Stimulated activated CD4-positive, alpha-beta T cell treated with anti-CD3 and anti-CD28 coated beads, Interleukin-12 subunit alpha, Interleukin-12 subunit beta, amount 100 ng/mL, for 24 hours (primary cell): Measurements from ENCODE around the gene UBE3C.
A peak's percentile ranks its signal among the peaks of the same experiment; 100 is the strongest.
"Not testable (repeated sequence)": the region's sequence is repeated elsewhere in the genome, so short reads cannot be mapped to it uniquely, and the experiment has no call there.

Experiments used
- DNase-seq, 2 experiments: peaks; one replicate each; pipeline ENCODE4 v3.0.0-alpha.2; 2020; ENCODE audit warnings: low read depth in 2 of 2

UBE3C gene

GRCh38 chr7:157138424-157139110 is at the start of gene UBE3C:
Gene UBE3C (plus strand): TSS chr7:157138926. CDS start chr7:157139273, 347 bp downstream.
- DNase-seq = peak; percentile 83 to 84

DNA sequence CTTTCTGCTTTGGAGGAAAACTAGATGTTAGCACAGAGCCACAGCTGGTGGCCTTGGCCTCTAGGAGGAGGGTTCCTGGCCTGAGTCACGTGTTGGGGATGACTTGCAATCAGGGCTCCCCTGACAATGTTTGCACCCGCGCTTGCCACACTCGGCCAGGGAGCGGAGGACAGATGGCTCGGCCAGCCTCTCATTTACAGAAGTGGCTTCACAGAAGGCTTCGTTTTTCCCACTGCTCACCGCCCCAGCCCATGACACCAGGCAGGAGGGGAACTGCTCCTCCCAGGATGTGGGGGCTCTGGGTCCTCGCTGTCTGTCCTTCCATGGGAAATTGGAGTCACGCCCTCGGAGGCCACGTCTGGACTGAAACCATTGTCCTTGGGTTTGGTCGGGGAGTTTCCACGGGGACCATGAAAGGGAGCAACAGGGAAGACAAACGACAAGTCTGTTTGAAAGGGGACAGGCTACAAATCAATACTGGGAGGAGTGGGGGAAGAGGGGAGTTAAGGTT is 49.6 kb upstream of the UBE3C start:
- no peak for DNase-seq

DNA sequence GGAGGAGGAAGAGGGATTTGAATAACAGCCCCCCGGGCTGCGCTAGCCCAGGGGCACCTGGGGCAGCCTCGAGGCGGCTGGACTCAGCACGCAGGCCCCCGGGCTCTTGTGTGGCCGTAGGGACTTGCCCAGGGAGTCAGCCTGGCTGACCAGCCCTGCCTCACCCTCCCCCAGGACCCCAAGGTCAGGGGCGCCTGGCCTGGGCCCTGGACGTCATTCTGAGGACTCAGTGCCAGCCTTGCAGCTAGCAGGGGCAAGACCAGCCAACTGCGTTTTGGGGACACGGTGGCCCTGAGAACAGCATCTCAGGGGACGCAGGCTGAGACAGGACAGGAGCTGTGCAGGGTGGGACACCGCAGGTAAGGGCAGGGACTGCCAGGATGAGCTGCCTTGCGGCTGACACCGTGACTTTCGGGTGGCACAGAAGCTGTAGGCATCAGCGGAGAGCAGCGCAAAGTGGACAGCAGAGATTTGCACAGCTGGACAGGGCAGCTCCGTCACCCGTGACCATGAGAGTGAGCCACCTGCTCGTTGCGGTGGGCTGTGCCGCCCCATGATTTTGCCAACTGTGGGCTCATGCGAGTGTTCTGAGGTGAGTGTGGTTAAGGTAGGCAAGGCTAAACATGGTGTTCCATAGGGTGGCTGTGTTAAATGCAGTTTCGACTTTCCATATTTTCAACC is 48.1 kb upstream of the UBE3C start:
- no peak for DNase-seq

- no peak for DNase-seq
Observed at GRCh38 chr7:157096286-157097055, 42.3 kb upstream of the UBE3C start.

GRCh38 chr7:157097056-157097329 is 41.7 kb upstream of the UBE3C start:
- DNase-seq = no peak

DNA sequence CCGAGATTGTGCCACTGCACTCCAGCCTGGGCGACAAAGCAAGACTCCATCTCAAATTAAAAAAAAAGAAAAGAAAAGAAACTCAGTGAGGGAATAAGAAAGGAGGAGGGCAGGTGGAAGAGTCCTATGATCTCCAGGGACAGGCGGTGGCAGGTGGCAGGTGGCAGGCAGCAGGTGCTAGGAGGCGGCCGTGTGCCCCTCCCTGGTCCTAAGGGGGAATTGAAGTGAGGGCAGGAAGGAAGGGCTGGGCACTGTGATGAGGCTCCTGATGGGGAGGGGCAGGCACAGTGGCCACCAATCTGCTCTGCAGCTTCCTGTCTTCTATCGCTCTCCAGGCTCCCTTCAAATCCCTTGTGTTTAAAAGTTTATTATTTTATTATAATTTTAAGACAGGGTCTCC is 41.2 kb upstream of the UBE3C start:
- no peak for DNase-seq

DNA sequence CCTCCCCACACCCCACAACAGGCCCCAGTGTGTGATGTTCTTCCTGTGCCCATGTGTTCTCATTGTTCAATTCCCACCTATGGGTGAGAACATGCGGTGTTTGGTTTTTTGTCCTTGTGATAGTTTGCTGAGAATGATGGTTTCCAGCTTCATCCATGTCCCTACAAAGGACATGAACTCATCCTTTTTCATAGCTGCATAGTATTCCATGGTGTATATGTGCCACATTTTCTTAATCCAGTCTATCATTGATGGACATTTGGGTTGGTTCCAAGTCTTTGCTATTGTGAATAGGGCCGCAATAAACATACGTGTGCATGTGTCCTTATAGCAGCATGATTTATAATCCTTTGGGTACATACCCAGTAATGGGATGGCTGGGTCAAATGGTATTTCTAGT is 38.7 kb upstream of the UBE3C start:
- not testable (repeated sequence) for DNase-seq

GRCh38 chr7:157103641-157104040 is 35.1 kb upstream of the UBE3C start:
- DNase-seq = not testable (repeated sequence)

DNA sequence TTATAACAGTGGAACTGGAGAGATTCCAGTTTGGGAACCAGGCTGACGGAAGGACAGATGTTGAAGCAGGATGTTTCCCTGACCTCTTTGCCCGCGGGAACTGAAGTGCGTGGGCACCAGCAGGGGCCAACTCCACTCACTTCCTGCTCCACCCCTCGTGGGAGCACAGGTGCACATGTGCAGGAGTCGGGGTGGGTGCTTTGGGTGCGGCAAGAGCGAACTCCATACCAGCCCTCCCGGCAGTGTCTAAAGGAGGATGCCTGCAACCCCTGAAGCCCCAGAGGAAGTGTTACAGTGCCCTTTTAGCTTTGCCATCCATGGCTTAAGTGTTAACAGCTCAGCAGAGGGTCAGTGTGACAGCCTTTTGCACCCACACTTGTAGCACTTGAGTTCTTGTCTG is 27.4 kb upstream of the UBE3C start:
- DNase-seq = no peak

GRCh38 chr7:157112706-157113105 is 26.0 kb upstream of the UBE3C start:
- DNase-seq = no peak

- DNase-seq = no peak
Observed at GRCh38 chr7:157113607-157114006, 25.1 kb upstream of the UBE3C start.

DNA sequence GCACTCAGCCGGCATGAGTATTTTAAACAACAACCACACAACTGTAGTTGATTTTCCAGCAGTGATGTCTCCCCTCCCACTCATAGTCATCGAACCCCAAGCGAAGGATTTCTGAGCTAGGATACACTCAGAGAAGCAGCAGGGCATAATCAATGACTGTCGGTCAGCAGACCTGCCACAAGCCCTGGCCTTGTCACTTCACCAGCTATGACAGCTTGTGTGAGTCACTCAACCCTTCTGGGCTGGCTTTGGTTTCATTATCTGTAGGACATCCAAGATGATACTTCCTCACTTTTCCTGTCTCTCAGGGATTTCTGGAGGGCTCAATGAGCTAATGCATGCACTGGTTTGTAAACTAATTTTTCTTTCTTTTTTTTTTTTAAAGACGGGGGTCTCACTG is 22.0 kb upstream of the UBE3C start:
- no peak for DNase-seq

DNA sequence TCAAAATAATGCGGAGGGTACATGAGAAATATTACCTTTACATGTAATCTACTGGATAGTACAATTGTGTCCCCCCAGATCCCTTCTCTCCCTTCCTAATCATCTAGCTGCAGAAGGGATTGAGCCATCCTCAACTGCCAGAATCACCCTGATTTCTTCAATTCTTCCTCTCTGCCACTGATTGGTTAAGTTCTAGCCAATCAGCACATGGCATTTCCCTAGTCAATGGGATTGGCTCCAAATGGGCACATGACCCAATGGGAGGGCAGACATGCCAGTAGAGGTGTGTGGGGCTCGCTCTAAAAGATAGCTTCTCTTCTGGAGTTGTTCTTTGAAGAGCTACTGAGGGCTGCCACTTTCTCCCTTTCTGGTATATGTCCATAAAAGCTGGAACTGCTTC is 20.9 kb upstream of the UBE3C start:
- DNase-seq = no peak

DNA sequence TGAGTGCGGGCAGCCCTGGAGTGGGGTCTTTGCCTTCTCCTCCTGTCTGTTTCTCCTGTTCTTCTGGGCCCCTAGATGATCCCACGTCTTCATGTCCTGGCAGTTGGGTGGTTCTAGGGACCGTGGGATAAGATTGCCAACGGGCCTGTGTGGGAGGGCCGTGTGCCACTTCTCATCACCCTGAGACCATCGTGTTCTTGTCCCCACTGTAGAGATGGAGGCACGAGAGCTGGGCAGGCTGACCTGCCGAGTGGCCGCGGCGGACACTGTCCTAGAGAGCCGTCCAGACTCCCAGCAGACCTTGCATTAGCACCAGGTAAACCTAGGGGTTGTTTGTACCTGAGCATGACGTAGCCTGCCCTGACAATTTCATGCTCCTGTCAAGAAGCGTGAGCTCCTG is 18.5 kb upstream of the UBE3C start:
- no peak for DNase-seq

GRCh38 chr7:157121184-157121715 is 17.5 kb upstream of the UBE3C start:
- DNase-seq = no peak

- DNase-seq = no peak
Observed at GRCh38 chr7:157122800-157123495, 15.8 kb upstream of the UBE3C start.

GRCh38 chr7:157124690-157125089 is 14.0 kb upstream of the UBE3C start:
- DNase-seq = no peak

DNA sequence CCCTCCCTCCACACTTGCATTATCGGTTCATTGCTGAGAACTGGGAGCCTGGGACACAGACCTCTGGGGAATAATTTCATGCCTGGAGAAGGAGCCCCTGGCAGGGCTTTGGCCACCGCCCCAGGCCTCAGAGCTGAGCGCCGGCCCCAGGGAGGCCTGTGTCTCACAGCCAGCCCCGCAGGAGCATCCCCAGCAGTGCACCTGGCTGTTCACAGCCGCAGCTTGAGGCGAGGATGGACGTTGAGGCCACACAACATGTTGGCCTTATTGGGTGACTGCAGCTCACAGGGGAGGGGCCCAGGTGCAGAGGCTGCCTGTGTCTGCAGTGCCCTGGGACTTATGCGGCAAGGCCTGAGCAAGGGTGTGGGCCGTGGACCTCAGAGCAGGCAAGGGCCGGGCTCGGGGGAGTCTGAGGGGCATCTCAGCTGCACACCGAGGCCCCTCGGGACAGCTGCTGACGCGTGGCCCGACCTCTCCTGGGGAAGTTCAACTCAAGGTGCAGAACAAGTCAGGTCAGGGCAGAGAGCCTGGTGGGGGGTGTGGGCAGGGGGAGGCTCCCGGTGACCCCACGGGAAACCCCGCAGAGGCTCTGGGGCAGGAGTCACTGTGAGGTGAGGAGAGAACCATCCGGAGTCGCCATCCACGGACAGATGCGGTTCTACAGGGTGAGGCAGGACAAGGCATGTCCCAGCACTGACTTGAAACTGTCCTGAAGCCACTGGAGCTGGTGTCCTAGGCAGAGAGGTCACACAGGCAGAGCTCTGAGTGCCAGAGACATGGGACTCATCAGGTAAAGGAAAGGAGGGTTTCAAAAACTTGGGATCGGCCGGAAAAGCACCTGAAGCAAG is 13.1 kb upstream of the UBE3C start:
- DNase-seq = no peak

DNA sequence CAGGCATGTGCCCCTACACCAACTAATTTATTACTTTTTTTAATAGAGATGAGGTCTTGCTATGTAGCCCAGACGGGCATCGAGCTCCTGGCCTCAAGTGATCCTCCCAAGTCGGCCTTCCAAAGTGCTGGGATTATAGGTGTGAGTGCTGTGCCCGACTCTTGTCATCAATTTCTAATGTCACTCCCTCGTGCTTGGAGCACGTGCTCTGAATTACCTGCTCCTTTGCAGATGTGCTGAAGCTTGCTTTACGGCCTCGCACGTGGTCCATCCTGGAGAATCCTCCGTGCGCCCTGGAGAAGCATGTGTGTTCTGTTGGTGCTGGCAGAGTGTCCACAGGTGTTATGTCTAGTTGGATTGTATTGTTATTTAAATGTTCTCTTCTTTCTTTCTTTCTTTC is 11.8 kb upstream of the UBE3C start:
- no peak for DNase-seq

GRCh38 chr7:157129200-157129599 is 9.5 kb upstream of the UBE3C start:
- DNase-seq = no peak

- DNase-seq = no peak
Observed at GRCh38 chr7:157129907-157130460, 8.7 kb upstream of the UBE3C start.
